ENCODE results near the gene DGUOK. TPM values are rescaled to one million over a fixed set of nuclear protein-coding genes. Genes with fewer than 3 reads are reported as not detected.

The DGUOK gene
- total RNA-seq, 1 experiment from 2014 or later: 78.7 TPM

GRCh38 chr2:73952499-73953446, 26.1 kb downstream of the DGUOK start:
- no peaks in the 10 kb centered on the region for H3K9me2 ChIP-seq (ENCODE audit: insufficient read depth)
- no peaks in the 10 kb centered on the region for H3K79me2 ChIP-seq (ENCODE audit: low read depth)
- BruUV-seq (replicated peaks): no TSS peak
- no peak for DNase-seq
- POLR2A ChIA-PET (ENCODE audit: unreplicated experiment): no interaction called here
- H3K4me3 ChIP-seq: no peak overlapping the region
- H3K9me3 ChIP-seq (ENCODE audit: insufficient read depth, low read depth): no peaks in the 10 kb centered on the region
- no peaks in the 10 kb centered on the region for H3K4me1 ChIP-seq (replicated peaks; ENCODE audit: insufficient read depth)
- intact Hi-C loops (cut with micrococcal nuclease; ENCODE audit: unreplicated experiment): no loop called here
- H3K27me3 ChIP-seq (ENCODE audit: insufficient read depth, low read depth): no peaks in the 10 kb centered on the region
- no peak overlapping the region for H3K27ac ChIP-seq
- H4K20me1 ChIP-seq (ENCODE audit: insufficient read depth): peaks cover 43% of the 10 kb centered on the region
- no peak overlapping the region for H2AFZ ChIP-seq
- CTCF ChIA-PET: no interaction called here
- no peak overlapping the region for H3K4me2 ChIP-seq
- peaks cover 64% of the 10 kb centered on the region for H3K36me3 ChIP-seq (ENCODE audit: low read depth)
- H3F3A ChIP-seq (ENCODE audit: insufficient read depth, low read depth): 0 out of 2 replicates have a peak, but pooled peaks cover 6% of the 10 kb centered on the region
- TF ChIP-seq CTCF (conservative IDR thresholded peaks at IDR 0.05): no peak
- no peak for TF ChIP-seq EZH2 (IDR thresholded peaks at IDR 0.05; ENCODE audit: low read depth)

- Histone ChIP-seq H3K4me2 (no peak overlapping the region), H3K9me2 (ENCODE audit: insufficient read depth) (no peaks in the 10 kb centered on the region), H3K27me3 (ENCODE audit: insufficient read depth, low read depth) (no peaks in the 10 kb centered on the region), H2AFZ (no peak overlapping the region), H3K4me3 (no peak overlapping the region), H3F3A (ENCODE audit: insufficient read depth, low read depth) (peaks cover 9% of the 10 kb centered on the region; the same call in 1 of the 2 replicates), H3K36me3 (ENCODE audit: low read depth) (peaks cover 57% of the 10 kb centered on the region), H3K79me2 (ENCODE audit: low read depth) (no peaks in the 10 kb centered on the region), H3K27ac (no peak overlapping the region), H3K4me1 (replicated peaks; ENCODE audit: insufficient read depth) (no peaks in the 10 kb centered on the region), H4K20me1 (ENCODE audit: insufficient read depth) (peaks cover 24% of the 10 kb centered on the region), H3K9me3 (ENCODE audit: insufficient read depth, low read depth) (no peaks in the 10 kb centered on the region)
- POLR2A ChIA-PET (ENCODE audit: unreplicated experiment): no interaction called here
- no peak for TF ChIP-seq EZH2 (IDR thresholded peaks at IDR 0.05; ENCODE audit: low read depth)
- no peak for TF ChIP-seq CTCF (conservative IDR thresholded peaks at IDR 0.05)
- DNase-seq: no peak
- no TSS peak for BruUV-seq (replicated peaks)
- CTCF ChIA-PET: no interaction called here
- intact Hi-C loops (cut with micrococcal nuclease; ENCODE audit: unreplicated experiment): no loop called here
These were observed 29.7 kb downstream of the DGUOK start for GRCh38 chr2:73956218-73956865.

- Histone ChIP-seq H3K9me3 (ENCODE audit: insufficient read depth, low read depth) (no peaks in the 10 kb centered on the region), H3K36me3 (ENCODE audit: low read depth) (peaks cover 25% of the 10 kb centered on the region; the same call in 1 of the 2 replicates), H3K4me2 (no peak overlapping the region), H3K27ac (no peak overlapping the region), H3K4me1 (replicated peaks; ENCODE audit: insufficient read depth) (no peaks in the 10 kb centered on the region), H3K27me3 (ENCODE audit: insufficient read depth, low read depth) (no peaks in the 10 kb centered on the region), H4K20me1 (ENCODE audit: insufficient read depth) (peaks cover 4% of the 10 kb centered on the region; the same call in 1 of the 2 replicates), H3K9me2 (ENCODE audit: insufficient read depth) (no peaks in the 10 kb centered on the region), H3K79me2 (ENCODE audit: low read depth) (no peaks in the 10 kb centered on the region), H3K4me3 (no peak overlapping the region), H3F3A (ENCODE audit: insufficient read depth, low read depth) (peaks cover 9% of the 10 kb centered on the region; the same call in 1 of the 2 replicates), H2AFZ (no peak overlapping the region)
- CTCF ChIA-PET: interaction anchor here (0.6 kb wide), 2 partner anchors 16 to 159 kb away, joined by 3 to 4 read pairs; no protein-coding TSS in a partner anchor
- BruUV-seq (replicated peaks): no TSS peak
- DNase-seq: no peak
- intact Hi-C loops (cut with micrococcal nuclease; ENCODE audit: unreplicated experiment): no loop called here
- POLR2A ChIA-PET (ENCODE audit: unreplicated experiment): no interaction called here
- TF ChIP-seq CTCF (conservative IDR thresholded peaks at IDR 0.05): no peak
- TF ChIP-seq EZH2 (IDR thresholded peaks at IDR 0.05; ENCODE audit: low read depth): no peak
These were observed 34.6 kb downstream of the DGUOK start for GRCh38 chr2:73961274-73961673.

Data from PC-9 (cell line).